Naive thymus-derived CD8-positive, alpha-beta T cell (primary cell): ENCODE measurements around the gene RBM15B. TPM values are rescaled to one million over a fixed set of nuclear protein-coding genes. Genes with fewer than 3 reads are reported as not detected.
A peak's percentile ranks its signal among the peaks of the same experiment; 100 is the strongest.

ENCODE experiments used
- ATAC-seq, 2 donors: fragments of 150-1000 bp; cut with Tn5 transposase in 1 of 2; sonication (Bioruptor Pico), chemical (Tn5 transposase) in 1 of 2; 1 replicate in 1 of 2; 2 replicates in 1 of 2; pipeline ENCODE4 v1.10.0; 2021; ENCODE audit warnings: mild to moderate bottlenecking in 2 of 2, moderate library complexity in 2 of 2
- POLR2A ChIA-PET: fragments of 350-600 bp; sonication (Branson Sonifier 250); formaldehyde crosslinking; loops from one replicate; lab custom pipeline; 2021; ENCODE audit warnings: antibody characterized with exemption; lab: Charles Lee
- DNase-seq, 10 donors: peaks; one replicate each; pipeline versions ENCODE4 v3.0.0 to v3.0.0-alpha.2; 2020 to 2022
- H3K27ac Mint-ChIP-seq, 10 donors: one replicate each; pipeline ENCODE4 v1.8.0; 2020 to 2022; ENCODE audit warnings: mild to moderate bottlenecking in 10 of 10, mixed read lengths in 10 of 10, moderate library complexity in 4 of 10, inconsistent platforms in 1 of 10
- H3K27me3 Mint-ChIP-seq, 5 donors: one replicate each; pipeline ENCODE4 v1.8.0; 2021 to 2022; ENCODE audit warnings: mixed read lengths in 5 of 5
- H3K36me3 Mint-ChIP-seq, 3 donors: one replicate each; pipeline ENCODE4 v1.8.0; 2020 to 2022; ENCODE audit warnings: mixed read lengths in 3 of 3, mild to moderate bottlenecking in 2 of 3, inconsistent platforms in 1 of 3
- H3K4me1 Mint-ChIP-seq, 4 donors: one replicate each; pipeline ENCODE4 v1.8.0; 2021 to 2022; ENCODE audit warnings: mixed read lengths in 4 of 4
- H3K4me3 Mint-ChIP-seq, 10 donors: one replicate each; pipeline ENCODE4 v1.8.0; 2020 to 2022; ENCODE audit warnings: mild to moderate bottlenecking in 10 of 10, mixed read lengths in 10 of 10, moderate library complexity in 6 of 10, inconsistent platforms in 1 of 10
- H3K9me3 Mint-ChIP-seq, 9 donors: one replicate each; pipeline ENCODE4 v1.8.0; 2020 to 2022; ENCODE audit warnings: mixed read lengths in 9 of 9, mild to moderate bottlenecking in 3 of 9, inconsistent platforms in 1 of 9, moderate library complexity in 1 of 9
- polyA plus RNA-seq, 3 donors: library from polyadenylated mRNA; unstranded; fragments of 300-500 nt; fragmentation: Illumina TruSeq; gene quantifications; one replicate each; pipeline ENCODE4 v1.2.3, GENCODE V29; 2021
- total RNA-seq, 8 experiments: library from RNA in 2 of 8; stranded (reverse) in 2 of 8; gene quantifications; one replicate each; pipeline ENCODE4 v1.2.3 and lab custom pipeline; 2021 to 2026

RBM15B gene
- total and polyA plus RNA-seq, 5 experiments from 2014 or later: 12.9 to 42.0 (median 27.3) TPM

DNA sequence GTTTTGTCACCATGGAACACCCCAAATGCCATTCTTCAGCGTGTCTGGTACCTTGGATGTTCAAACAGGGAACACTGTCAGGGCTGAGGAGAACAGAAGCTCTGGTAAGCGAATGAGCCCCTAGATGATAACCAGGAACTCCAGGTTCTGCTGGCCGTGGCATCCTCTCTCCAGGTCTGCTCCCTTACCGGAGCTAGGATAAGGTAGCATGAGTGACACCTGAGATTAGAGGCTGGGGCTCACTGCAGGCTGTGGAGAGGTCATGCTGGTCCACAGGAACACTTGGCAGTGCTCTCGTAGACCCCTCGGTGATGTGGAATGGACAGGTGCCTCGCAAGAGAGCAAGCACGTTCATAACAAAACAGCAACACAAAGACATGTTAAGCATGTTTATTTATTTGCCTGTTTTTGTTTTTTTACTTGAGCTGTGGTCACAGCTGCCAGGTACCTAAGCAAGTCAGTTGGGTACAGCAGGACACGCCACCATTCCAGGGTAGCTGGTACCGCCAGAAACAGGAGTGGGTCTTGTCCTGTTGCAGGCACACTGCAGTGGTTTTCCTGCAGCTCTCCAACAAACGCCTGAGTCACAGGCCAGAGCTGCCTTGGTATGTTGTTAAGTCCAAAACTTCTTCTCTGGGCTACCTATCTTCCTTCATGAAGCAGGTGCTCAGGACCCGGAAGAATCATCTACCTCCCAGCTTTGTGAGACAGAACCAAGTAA lies 4.6 kb downstream of the RBM15B start:
- H3K27ac Mint-ChIP-seq: peak overlapping the region in 9 of 10 donors; percentile 2 to 86 (median 83)
- peak overlapping the region in 3 of 10 donors; percentile 23 to 62 (median 52) for H3K4me3 Mint-ChIP-seq
- peaks cover 11 to 55% (median 46%) of the 10 kb centered on the region in 4 donors for H3K4me1 Mint-ChIP-seq
- no peak for ATAC-seq
- H3K9me3 Mint-ChIP-seq: peaks cover 0 to 10% (median 0%) of the 10 kb centered on the region in 9 donors
- no peaks in the 10 kb centered on the region for H3K27me3 Mint-ChIP-seq
- DNase-seq: no peak
- POLR2A ChIA-PET: no interaction called here
- peaks cover 0 to 61% (median 21%) of the 10 kb centered on the region in 3 donors for H3K36me3 Mint-ChIP-seq

DNA sequence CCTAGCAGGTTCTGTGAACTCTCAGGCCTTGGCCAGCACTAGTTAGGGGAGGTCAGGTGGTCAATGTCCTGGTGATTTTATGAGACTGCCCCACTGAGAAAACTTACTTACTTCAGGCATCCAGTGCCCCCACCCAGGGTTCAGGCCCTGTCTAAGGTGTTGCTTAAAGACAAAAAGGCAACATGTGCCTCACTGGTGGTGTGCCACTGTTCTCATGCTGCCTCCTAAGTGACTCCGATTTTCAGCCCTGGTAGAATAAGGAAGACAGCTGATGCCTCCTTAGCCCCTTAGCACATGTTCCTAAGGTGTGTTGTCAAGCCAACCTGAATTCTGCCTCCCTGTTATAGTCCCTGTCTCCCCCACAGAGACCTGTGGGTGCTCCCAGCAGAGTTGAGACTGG lies 5.3 kb downstream of the RBM15B start:
- Mint-ChIP-seq H3K27me3 (no peaks in the 10 kb centered on the region), H3K9me3 (peaks cover 0 to 10% (median 0%) of the 10 kb centered on the region in 9 donors), H3K4me1 (peaks cover 10 to 52% (median 44%) of the 10 kb centered on the region in 4 donors), H3K4me3 (no peak overlapping the region), H3K36me3 (peaks cover 0 to 65% (median 24%) of the 10 kb centered on the region in 3 donors), H3K27ac (peak overlapping the region in 9 of 10 donors; percentile 8 to 86 (median 60))
- POLR2A ChIA-PET: interaction anchor here (1.2 kb wide), 1 partner anchor 10 kb away, joined by 3 read pairs; no protein-coding TSS in a partner anchor
- DNase-seq (no peak), ATAC-seq (no peak)

DNA sequence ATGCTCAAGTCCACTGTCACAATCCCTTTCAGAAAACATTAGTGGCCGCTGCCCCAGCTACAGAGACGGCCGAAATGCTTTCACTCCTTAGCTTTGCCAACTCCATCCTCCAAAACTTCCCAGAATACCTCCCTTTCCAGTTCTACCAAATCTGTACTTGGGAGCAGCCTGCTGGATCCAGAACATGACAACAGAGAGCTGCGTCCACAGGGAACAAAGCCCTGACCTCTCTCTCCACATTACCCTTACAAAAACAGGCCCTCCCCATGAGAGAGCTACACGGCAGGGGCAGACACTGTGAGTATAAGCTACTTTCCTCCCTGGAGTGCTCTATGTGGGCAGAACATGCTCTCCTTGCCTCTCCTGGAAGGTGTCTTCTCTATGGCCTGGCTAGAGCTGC lies 6.3 kb downstream of the RBM15B start:
- no peak for ATAC-seq
- Mint-ChIP-seq H3K9me3 (peaks cover 0 to 10% (median 0%) of the 10 kb centered on the region in 9 donors), H3K36me3 (peaks cover 0 to 74% (median 26%) of the 10 kb centered on the region in 3 donors), H3K4me1 (peaks cover 12 to 56% (median 42%) of the 10 kb centered on the region in 4 donors), H3K4me3 (no peak overlapping the region), H3K27ac (peak overlapping the region in 7 of 10 donors; percentile 23 to 84 (median 76)), H3K27me3 (no peaks in the 10 kb centered on the region)
- no peak for DNase-seq
- POLR2A ChIA-PET: interaction anchor here (1.2 kb wide), 1 partner anchor 11 kb away, joined by 3 read pairs; no protein-coding TSS in a partner anchor

DNA sequence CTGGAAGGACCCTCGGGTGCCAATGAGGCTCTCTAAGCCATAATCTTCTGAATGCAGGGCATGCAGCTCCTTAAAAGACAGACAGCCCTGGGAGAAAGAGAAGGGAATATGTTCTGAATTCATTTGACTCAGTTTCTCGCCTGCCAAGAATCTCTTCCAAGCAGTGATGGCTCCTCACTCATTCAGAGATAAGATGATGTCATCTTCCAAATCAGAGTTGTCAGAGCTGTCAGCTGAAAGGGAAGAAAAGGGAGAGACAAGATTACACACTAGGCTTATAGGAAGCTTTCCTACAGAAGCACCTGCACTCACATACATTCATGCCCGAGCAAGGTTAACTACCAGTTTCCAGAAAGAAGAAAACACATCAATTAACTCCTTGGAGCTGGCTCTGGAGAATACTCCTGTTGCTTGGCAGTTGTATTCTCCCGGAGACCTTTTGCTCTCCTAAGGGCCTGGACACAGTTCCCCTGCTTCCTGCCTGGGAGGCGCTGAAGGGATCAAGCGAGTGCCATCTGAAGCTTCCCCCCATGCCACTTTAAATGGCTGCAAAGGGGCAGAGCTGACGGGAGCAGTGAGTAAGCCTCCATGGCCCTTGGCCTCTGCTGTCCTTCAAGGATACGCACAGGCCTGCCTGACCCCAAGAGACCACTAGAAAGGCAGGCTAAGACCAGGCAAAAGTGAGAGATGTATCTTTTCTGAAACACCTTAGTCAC lies 7.7 kb downstream of the RBM15B start:
- peaks cover 16 to 51% (median 44%) of the 10 kb centered on the region in 4 donors for H3K4me1 Mint-ChIP-seq
- H3K36me3 Mint-ChIP-seq: peaks cover 0 to 80% (median 25%) of the 10 kb centered on the region in 3 donors
- no peaks in the 10 kb centered on the region for H3K27me3 Mint-ChIP-seq
- no peak overlapping the region for H3K4me3 Mint-ChIP-seq
- ATAC-seq (no peak), DNase-seq (no peak)
- peak overlapping the region in 7 of 10 donors; percentile 19 to 83 (median 40) for H3K27ac Mint-ChIP-seq
- POLR2A ChIA-PET: interaction anchor here (0.9 kb wide), 1 partner anchor 8 kb away, joined by 3 read pairs; no protein-coding TSS in a partner anchor
- H3K9me3 Mint-ChIP-seq: peaks cover 0 to 5% (median 0%) of the 10 kb centered on the region in 9 donors

DNA sequence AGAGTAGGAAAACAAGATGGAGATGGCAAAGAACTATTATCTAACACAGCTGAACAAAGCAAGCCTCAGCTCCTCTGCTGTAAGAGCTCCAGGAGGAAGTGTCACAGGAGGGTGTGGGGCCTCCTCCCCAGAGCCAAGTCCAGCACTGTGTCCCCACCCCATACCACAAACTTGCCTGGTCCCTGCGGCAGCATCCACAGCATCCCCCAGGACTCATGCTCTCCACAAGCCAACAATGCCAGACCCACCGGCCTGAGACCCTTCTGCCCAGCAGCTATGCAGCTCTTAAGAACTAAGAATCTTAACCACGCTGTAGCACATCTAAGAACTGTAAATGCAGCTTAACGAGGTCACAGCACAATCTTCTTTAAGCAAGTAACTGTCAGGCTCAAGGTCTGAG lies 9.1 kb downstream of the RBM15B start:
- H3K36me3 Mint-ChIP-seq: peaks cover 0 to 76% (median 15%) of the 10 kb centered on the region in 3 donors
- ATAC-seq: no peak
- DNase-seq: no peak
- H3K4me1 Mint-ChIP-seq: peaks cover 12 to 40% (median 39%) of the 10 kb centered on the region in 4 donors
- peaks cover 0 to under 1% (median 0%) of the 10 kb centered on the region in 9 donors for H3K9me3 Mint-ChIP-seq
- no peaks in the 10 kb centered on the region for H3K27me3 Mint-ChIP-seq
- H3K4me3 Mint-ChIP-seq: no peak overlapping the region
- H3K27ac Mint-ChIP-seq: peak overlapping the region; percentile 6 to 84 (median 63)
- POLR2A ChIA-PET: interaction anchor here (0.9 kb wide), 1 partner anchor 10 kb away, joined by 3 read pairs; no protein-coding TSS in a partner anchor

DNA sequence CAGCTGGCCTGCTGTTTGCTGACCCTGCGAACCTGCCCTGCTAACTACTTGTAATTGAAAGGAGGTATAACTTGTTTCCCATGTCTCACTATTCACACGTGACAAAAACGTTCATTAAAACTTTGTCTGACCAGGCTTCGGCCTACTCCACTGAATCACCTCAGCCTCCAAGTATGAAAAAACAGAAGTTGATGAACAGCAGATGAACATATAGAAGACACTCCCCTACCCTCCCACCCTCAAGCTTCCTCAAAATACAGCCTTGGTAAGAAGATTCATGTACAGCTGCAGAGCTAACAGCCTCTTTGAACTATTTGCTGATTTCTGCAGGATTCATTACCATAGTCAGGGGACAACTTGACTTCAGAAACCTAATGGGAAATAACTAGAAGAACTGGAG lies 10.7 kb downstream of the RBM15B start:
- H3K4me1 Mint-ChIP-seq: peaks cover 12 to 32% (median 29%) of the 10 kb centered on the region in 4 donors
- H3K27me3 Mint-ChIP-seq: no peaks in the 10 kb centered on the region
- POLR2A ChIA-PET: no interaction called here
- peak overlapping the region in 3 of 10 donors; percentile 11 to 60 (median 57) for H3K27ac Mint-ChIP-seq
- ATAC-seq: no peak
- no peak for DNase-seq
- peaks cover 0 to 74% (median 13%) of the 10 kb centered on the region in 3 donors for H3K36me3 Mint-ChIP-seq
- no peak overlapping the region for H3K4me3 Mint-ChIP-seq
- H3K9me3 Mint-ChIP-seq: no peaks in the 10 kb centered on the region

DNA sequence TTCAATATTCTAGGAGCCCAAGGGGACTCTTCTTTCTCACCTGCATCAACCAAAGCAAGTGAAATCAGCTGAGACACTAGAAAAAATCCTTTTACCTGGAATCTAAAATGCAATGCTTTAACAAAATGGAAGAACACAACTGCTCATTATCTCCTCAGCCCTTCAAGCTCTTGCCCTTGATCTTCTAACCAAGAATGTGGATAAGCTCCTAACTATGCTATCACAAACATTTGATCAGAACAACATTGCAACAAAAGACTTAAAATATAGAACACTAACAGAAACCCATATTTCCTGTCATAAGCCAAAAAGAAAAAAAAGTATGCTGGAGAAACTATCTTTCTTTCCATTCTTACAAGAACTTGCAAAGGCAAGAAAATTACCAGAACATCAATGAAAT lies 12.6 kb downstream of the RBM15B start:
- POLR2A ChIA-PET: no interaction called here
- peak overlapping the region; percentile 2 to 93 (median 68) for H3K27ac Mint-ChIP-seq
- DNase-seq (no peak), ATAC-seq (no peak)
- peaks cover 0 to 76% (median 11%) of the 10 kb centered on the region in 3 donors for H3K36me3 Mint-ChIP-seq
- no peaks in the 10 kb centered on the region for H3K9me3 Mint-ChIP-seq
- H3K4me3 Mint-ChIP-seq: peak overlapping the region in 2 of 10 donors; percentile 56
- no peaks in the 10 kb centered on the region for H3K27me3 Mint-ChIP-seq
- peaks cover 12 to 32% (median 23%) of the 10 kb centered on the region in 4 donors for H3K4me1 Mint-ChIP-seq

DNA sequence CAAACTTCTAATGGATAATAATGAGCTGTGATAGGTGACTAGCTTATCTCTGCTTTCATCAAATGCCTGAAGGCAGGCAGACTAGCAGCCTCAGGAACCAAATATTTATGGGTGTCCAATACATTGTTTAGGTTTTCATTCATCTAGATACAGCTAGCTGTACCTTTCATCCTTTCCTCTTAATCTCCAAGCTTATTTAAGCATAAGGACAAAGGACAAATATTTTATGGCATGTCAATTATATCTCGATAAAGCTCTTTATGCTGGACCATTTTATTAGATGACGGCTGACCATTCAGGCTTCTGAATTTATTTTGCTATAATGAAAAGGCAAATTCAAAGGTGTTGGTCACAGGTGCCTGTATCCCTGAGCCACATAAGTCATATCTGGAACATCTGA lies 16.9 kb downstream of the RBM15B start:
- Mint-ChIP-seq H3K27me3 (no peaks in the 10 kb centered on the region), H3K4me3 (no peak overlapping the region), H3K27ac (peak overlapping the region in 3 of 10 donors; percentile 12 to 60 (median 35)), H3K4me1 (peaks cover 10 to 31% (median 16%) of the 10 kb centered on the region in 4 donors), H3K9me3 (no peaks in the 10 kb centered on the region), H3K36me3 (peaks cover 4 to 88% (median 16%) of the 10 kb centered on the region in 3 donors)
- POLR2A ChIA-PET: interaction anchor here (0.7 kb wide), 1 partner anchor 402 kb away, joined by 4 read pairs; no protein-coding TSS in a partner anchor
- DNase-seq (no peak), ATAC-seq (no peak)

DNA sequence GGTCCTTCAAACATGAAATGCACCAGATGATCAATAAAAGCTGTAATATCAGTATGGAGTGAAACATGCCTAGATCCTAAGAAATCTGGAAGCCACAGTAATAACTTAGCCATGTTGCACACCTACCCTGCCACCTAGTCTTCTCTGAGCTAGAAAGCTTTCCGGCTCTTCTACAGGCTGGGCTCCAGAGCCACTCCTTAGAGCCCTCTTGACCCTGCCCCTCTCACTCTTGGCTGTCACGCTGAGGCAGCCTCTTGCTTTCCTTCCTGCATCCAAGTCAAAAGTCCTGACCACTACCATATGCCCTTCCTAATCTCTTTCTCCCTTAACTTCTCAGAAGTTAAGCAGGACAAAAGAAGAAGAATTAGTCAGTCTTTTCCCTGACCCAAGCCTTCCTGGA lies 17.7 kb downstream of the RBM15B start:
- H3K27ac Mint-ChIP-seq: peak overlapping the region in 4 of 10 donors; percentile 35 to 60 (median 55)
- H3K27me3 Mint-ChIP-seq: no peaks in the 10 kb centered on the region
- H3K4me1 Mint-ChIP-seq: peaks cover 5 to 23% (median 10%) of the 10 kb centered on the region in 4 donors
- POLR2A ChIA-PET: interaction anchor here (0.6 kb wide), 1 partner anchor 82 kb away, joined by 5 read pairs; no protein-coding TSS in a partner anchor
- peaks cover 4 to 88% (median 15%) of the 10 kb centered on the region in 3 donors for H3K36me3 Mint-ChIP-seq
- no peak overlapping the region for H3K4me3 Mint-ChIP-seq
- DNase-seq: no peak
- no peak for ATAC-seq
- no peaks in the 10 kb centered on the region for H3K9me3 Mint-ChIP-seq

DNA sequence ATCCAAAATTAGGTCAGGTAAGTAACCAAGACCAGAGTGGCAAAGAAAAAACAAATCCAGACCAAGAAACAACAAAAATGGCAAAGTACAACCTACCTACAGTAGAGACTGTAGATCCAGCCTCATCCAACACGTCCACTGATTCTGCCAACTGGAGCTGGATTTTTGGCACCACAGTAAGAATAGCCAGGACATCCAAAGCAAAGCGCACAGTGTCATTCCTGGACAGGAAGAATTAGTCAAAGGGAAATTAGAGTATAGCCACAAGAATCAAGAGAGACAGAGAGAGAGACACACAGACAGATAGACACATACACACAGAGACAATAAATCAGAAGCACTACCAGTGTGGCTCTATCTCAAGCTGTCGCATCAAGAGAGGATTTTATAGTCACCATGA lies 31.1 kb downstream of the RBM15B start:
- Mint-ChIP-seq H3K4me3 (no peak overlapping the region), H3K27me3 (no peaks in the 10 kb centered on the region), H3K9me3 (no peaks in the 10 kb centered on the region), H3K36me3 (peaks cover 0 to 92% (median 6%) of the 10 kb centered on the region in 3 donors), H3K27ac (peak overlapping the region in 8 of 10 donors; percentile 37 to 71 (median 61)), H3K4me1 (no peaks in the 10 kb centered on the region)
- POLR2A ChIA-PET: interaction anchor here (0.6 kb wide), 1 partner anchor 10 kb away, joined by 3 read pairs; no protein-coding TSS in a partner anchor
- ATAC-seq: no peak
- DNase-seq: no peak

DNA sequence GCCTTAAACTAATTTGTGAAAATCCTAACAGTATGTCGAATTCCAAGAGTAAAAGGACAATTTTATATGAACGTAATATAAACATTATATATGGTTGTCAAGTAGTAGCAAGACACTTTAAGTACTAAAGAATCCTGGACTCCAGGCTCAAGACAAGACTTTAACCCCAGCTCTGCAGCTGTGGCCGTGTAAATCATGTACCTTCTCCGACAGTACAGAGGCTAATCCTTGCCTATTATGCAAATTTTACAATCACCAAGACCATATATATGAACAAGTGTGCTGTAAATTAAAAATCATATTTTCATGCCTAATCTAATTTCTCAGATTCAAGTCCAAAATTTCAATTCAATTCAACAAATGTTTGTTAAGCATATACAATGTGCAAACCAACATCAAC lies 35.8 kb downstream of the RBM15B start:
- H3K4me1 Mint-ChIP-seq: no peaks in the 10 kb centered on the region
- POLR2A ChIA-PET: no interaction called here
- no peaks in the 10 kb centered on the region for H3K9me3 Mint-ChIP-seq
- ATAC-seq (no peak), DNase-seq (no peak)
- peak overlapping the region in 1 of 10 donors; percentile 34 for H3K27ac Mint-ChIP-seq
- peaks cover 0 to 89% (median 18%) of the 10 kb centered on the region in 3 donors for H3K36me3 Mint-ChIP-seq
- no peaks in the 10 kb centered on the region for H3K27me3 Mint-ChIP-seq
- no peak overlapping the region for H3K4me3 Mint-ChIP-seq

DNA sequence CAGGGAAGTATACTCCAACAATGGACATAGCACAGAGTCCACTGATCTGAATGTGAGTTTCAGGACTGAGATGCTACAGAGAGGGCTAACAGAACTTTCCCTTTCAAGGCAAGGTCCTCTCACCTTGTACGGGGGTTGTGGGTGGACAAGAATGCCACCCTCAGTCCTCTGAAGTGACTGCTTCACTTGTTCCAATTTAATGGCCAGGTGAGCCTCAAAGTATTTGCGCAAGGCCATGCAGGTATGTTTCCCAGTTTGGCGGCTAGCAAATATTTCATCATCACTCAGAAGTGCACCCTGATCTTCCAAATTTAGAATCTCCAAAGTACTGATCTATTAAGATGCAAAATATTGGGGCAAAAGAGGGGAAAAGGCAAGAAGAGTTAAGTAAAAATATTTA lies 38.1 kb downstream of the RBM15B start:
- ATAC-seq (no peak), DNase-seq (no peak)
- Mint-ChIP-seq H3K27ac (no peak overlapping the region), H3K27me3 (no peaks in the 10 kb centered on the region), H3K9me3 (no peaks in the 10 kb centered on the region), H3K36me3 (peaks cover 0 to 82% (median 24%) of the 10 kb centered on the region in 3 donors), H3K4me3 (no peak overlapping the region), H3K4me1 (peaks cover 0 to 2% (median 0%) of the 10 kb centered on the region in 4 donors)
- POLR2A ChIA-PET: no interaction called here
